ENCODE measurements around the gene TIMM50.

- no peak for TF ChIP-seq POLR2A (IDR thresholded peaks at IDR 0.05)
- no peak for TF ChIP-seq CTCF (IDR thresholded peaks at IDR 0.05)
These were observed 28.6 kb downstream of the TIMM50 start for GRCh38 chr19:39509233-39509632.

Measured in Peyer's patch (tissue), 4 donors.